Neural progenitor cell (in vitro differentiated cells): ENCODE measurements around the gene PTPRCAP. TPM values are rescaled to one million over a fixed set of nuclear protein-coding genes. Genes with fewer than 3 reads are reported as not detected.

Experiments
- DNase-seq: peaks from one replicate; pipeline ENCODE4 v3.0.0-alpha.2; 2016; ENCODE audit warnings: low spot score
- H2AFZ ChIP-seq: fragments of 200-600 bp; sonication (generic); replicated peaks from 2 replicates; pipeline ENCODE4 v1.6.1; 2016; ENCODE audit warnings: antibody characterized with exemption
- H3F3A ChIP-seq: fragments of 200-600 bp; sonication (generic); 2 replicates; pipeline ENCODE4 v1.6.1; 2016; ENCODE audit warnings: antibody characterized with exemption, low read depth
- H3K27ac ChIP-seq: fragments of 200-600 bp; sonication (generic); 2 replicates; pipeline ENCODE4 v1.5.1; 2016; ENCODE audit warnings: mild to moderate bottlenecking
- H3K27me3 ChIP-seq: fragments of 200-600 bp; sonication (generic); 2 replicates; pipeline ENCODE4 v1.6.1; 2016; ENCODE audit warnings: mild to moderate bottlenecking, moderate library complexity
- H3K36me3 ChIP-seq: fragments of 200-600 bp; sonication (generic); 2 replicates; pipeline ENCODE4 v1.5.1; 2016
- H3K4me1 ChIP-seq: fragments of 200-600 bp; sonication (generic); 2 replicates; pipeline ENCODE4 v1.6.1; 2016; ENCODE audit warnings: mixed run types
- H3K4me2 ChIP-seq: fragments of 200-600 bp; sonication (generic); 2 replicates; pipeline ENCODE4 v1.6.1; 2016
- H3K4me3 ChIP-seq: fragments of 200-600 bp; sonication (generic); 2 replicates; pipeline ENCODE4 v1.5.1; 2016
- H3K79me2 ChIP-seq: fragments of 200-600 bp; sonication (generic); 2 replicates; pipeline ENCODE4 v1.6.1; 2016; ENCODE audit warnings: low read depth
- H3K9ac ChIP-seq: fragments of 200-600 bp; sonication (generic); 2 replicates; pipeline ENCODE4 v1.6.1; 2016
- H3K9me3 ChIP-seq: fragments of 200-600 bp; sonication (generic); 2 replicates; pipeline ENCODE4 v1.5.1; 2016; ENCODE audit warnings: low read depth
- H4K20me1 ChIP-seq: fragments of 200-600 bp; sonication (generic); 2 replicates; pipeline ENCODE4 v1.6.1; 2016; ENCODE audit warnings: low read depth
- H3K27ac Mint-ChIP-seq: 3 replicates; pipeline ENCODE4 v1.8.0; 2021; ENCODE audit warnings: mixed read lengths
- H3K27me3 Mint-ChIP-seq: 2 replicates; pipeline ENCODE4 v1.8.0; 2022; ENCODE audit warnings: low read depth, mild to moderate bottlenecking, inconsistent platforms, moderate library complexity, mixed read lengths; ENCODE audit not compliant: insufficient read depth
- H3K36me3 Mint-ChIP-seq: 3 replicates; pipeline ENCODE4 v1.8.0; 2021; ENCODE audit warnings: mixed read lengths
- H3K4me1 Mint-ChIP-seq: 3 replicates; pipeline ENCODE4 v1.8.0; 2021; ENCODE audit warnings: mixed read lengths
- H3K4me3 Mint-ChIP-seq: 3 replicates; pipeline ENCODE4 v1.8.0; 2021; ENCODE audit warnings: mild to moderate bottlenecking, moderate library complexity, mixed read lengths
- H3K9me3 Mint-ChIP-seq: 3 replicates; pipeline ENCODE4 v1.8.0; 2020; ENCODE audit warnings: mixed read lengths
- CTCF ChIP-seq: fragments of 200-600 bp; sonication (generic); IDR thresholded peaks from 2 replicates; pipeline ENCODE4 v1.5.1; 2017; ENCODE audit warnings: antibody characterized with exemption, mild to moderate bottlenecking
- EZH2 ChIP-seq: fragments of 200-600 bp; sonication (generic); IDR thresholded peaks from 2 replicates; pipeline ENCODE4 v1.6.1; 2017; ENCODE audit warnings: antibody characterized with exemption, mild to moderate bottlenecking, moderate library complexity
- EZH2phosphoT487 ChIP-seq: fragments of 200-600 bp; sonication (generic); IDR thresholded peaks from 2 replicates; pipeline ENCODE4 v1.6.1; 2017; ENCODE audit warnings: antibody characterized with exemption
- total RNA-seq: library from RNA; depleted of rRNA; stranded (reverse); fragments of >200 nt; gene quantifications from 2 replicates; pipeline ENCODE4 v1.2.3, GENCODE V29; 2015; ENCODE audit warnings: low replicate concordance

Gene PTPRCAP
- total RNA-seq, 1 donor from 2014 or later, result not detected

GRCh38 chr11:67445515-67445914, 8.0 kb upstream of the PTPRCAP start:
- H4K20me1 ChIP-seq, result no peaks in the 10 kb centered on the region
- H3K79me2 ChIP-seq, result no peaks in the 10 kb centered on the region
- H3K27me3 ChIP-seq, result no peaks in the 10 kb centered on the region
- H2AFZ ChIP-seq, result no peak overlapping the region
- Mint-ChIP-seq H3K27me3 (peaks cover 5% of the 10 kb centered on the region), H3K36me3 (no peaks in the 10 kb centered on the region), H3K27ac (peak overlapping the region; percentile 22), H3K4me3 (peak overlapping the region; percentile 87), H3K9me3 (no peaks in the 10 kb centered on the region), H3K4me1 (peaks cover 23% of the 10 kb centered on the region)
- H3K4me1 ChIP-seq, result no peaks in the 10 kb centered on the region
- no peak for DNase-seq
- H3K4me2 ChIP-seq, result no peak overlapping the region
- TF ChIP-seq CTCF (no peak), EZH2phosphoT487 (no peak), EZH2 (no peak)
- H3K36me3 ChIP-seq, result no peaks in the 10 kb centered on the region
- H3K9me3 ChIP-seq, result no peaks in the 10 kb centered on the region
- H3K4me3 ChIP-seq, result no peak overlapping the region
- peaks cover 19% of the 10 kb centered on the region for H3F3A ChIP-seq
- H3K9ac ChIP-seq, result no peak overlapping the region
- H3K27ac ChIP-seq, result no peak overlapping the region

GRCh38 chr11:67442504-67443404, 5.3 kb upstream of the PTPRCAP start:
- Histone ChIP-seq H3K4me1 (no peaks in the 10 kb centered on the region), H3K27me3 (no peaks in the 10 kb centered on the region), H4K20me1 (no peaks in the 10 kb centered on the region), H2AFZ (no peak overlapping the region), H3K27ac (peak overlapping the region; percentile 17), H3K4me3 (peak overlapping the region; percentile 81), H3F3A (peaks cover 19% of the 10 kb centered on the region), H3K79me2 (no peaks in the 10 kb centered on the region), H3K9me3 (no peaks in the 10 kb centered on the region), H3K4me2 (peak overlapping the region; percentile 83), H3K36me3 (no peaks in the 10 kb centered on the region), H3K9ac (peak overlapping the region; percentile 73)
- Mint-ChIP-seq H3K4me1 (peaks cover 14% of the 10 kb centered on the region), H3K4me3 (peak overlapping the region; percentile 89), H3K27me3 (peaks cover 2% of the 10 kb centered on the region), H3K27ac (no peak overlapping the region), H3K36me3 (peaks cover 6% of the 10 kb centered on the region), H3K9me3 (no peaks in the 10 kb centered on the region)
- no peak for DNase-seq
- TF ChIP-seq EZH2 (no peak), CTCF (no peak), EZH2phosphoT487 (no peak)

GRCh38 chr11:67441731-67442351, 4.4 kb upstream of the PTPRCAP start:
- Histone ChIP-seq H2AFZ (no peak overlapping the region), H3K27me3 (no peaks in the 10 kb centered on the region), H3K4me3 (no peak overlapping the region), H3K9me3 (no peaks in the 10 kb centered on the region), H3K79me2 (no peaks in the 10 kb centered on the region), H3K27ac (no peak overlapping the region), H3K36me3 (no peaks in the 10 kb centered on the region), H4K20me1 (no peaks in the 10 kb centered on the region), H3K4me1 (no peaks in the 10 kb centered on the region), H3K4me2 (no peak overlapping the region), H3F3A (peaks cover 19% of the 10 kb centered on the region), H3K9ac (no peak overlapping the region)
- peaks cover 11% of the 10 kb centered on the region for H3K4me1 Mint-ChIP-seq
- no peak overlapping the region for H3K27ac Mint-ChIP-seq
- peaks cover 2% of the 10 kb centered on the region for H3K27me3 Mint-ChIP-seq
- no peak for TF ChIP-seq CTCF
- TF ChIP-seq EZH2, result no peak
- TF ChIP-seq EZH2phosphoT487, result no peak
- no peak for DNase-seq
- no peaks in the 10 kb centered on the region for H3K9me3 Mint-ChIP-seq
- H3K4me3 Mint-ChIP-seq, result peak overlapping the region; percentile 89
- H3K36me3 Mint-ChIP-seq, result peaks cover 6% of the 10 kb centered on the region
